ENCODE measurements around the gene GRIK1. TPM values are rescaled to one million over a fixed set of nuclear protein-coding genes. Genes with fewer than 3 reads are reported as not detected.

GRIK1 gene
- polyA plus RNA-seq, 1 donor (not counting 4 experiments of a cell fraction or from before 2014, with no cell fraction given), result not detected

DNA sequence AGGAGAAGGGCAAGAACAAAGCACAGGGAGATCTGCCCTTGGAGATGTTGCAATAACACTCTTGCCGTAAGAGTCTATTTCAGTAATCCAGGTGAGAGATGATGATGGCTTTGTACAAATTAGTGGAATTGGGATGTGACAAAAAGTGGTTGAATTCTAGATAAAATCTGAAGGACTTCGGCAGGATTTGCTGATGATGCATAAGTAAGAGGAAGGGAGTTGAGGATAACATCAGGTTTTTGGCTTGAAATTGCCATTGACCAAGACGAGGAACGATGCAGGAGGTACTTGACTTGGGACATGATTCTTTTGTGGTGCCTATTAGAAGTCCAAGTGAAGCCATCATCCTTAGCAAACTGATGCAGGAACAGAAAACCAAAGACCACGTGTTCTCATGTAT, 238.1 kb downstream of the GRIK1 start:
- TF ChIP-seq, protein P1, sequence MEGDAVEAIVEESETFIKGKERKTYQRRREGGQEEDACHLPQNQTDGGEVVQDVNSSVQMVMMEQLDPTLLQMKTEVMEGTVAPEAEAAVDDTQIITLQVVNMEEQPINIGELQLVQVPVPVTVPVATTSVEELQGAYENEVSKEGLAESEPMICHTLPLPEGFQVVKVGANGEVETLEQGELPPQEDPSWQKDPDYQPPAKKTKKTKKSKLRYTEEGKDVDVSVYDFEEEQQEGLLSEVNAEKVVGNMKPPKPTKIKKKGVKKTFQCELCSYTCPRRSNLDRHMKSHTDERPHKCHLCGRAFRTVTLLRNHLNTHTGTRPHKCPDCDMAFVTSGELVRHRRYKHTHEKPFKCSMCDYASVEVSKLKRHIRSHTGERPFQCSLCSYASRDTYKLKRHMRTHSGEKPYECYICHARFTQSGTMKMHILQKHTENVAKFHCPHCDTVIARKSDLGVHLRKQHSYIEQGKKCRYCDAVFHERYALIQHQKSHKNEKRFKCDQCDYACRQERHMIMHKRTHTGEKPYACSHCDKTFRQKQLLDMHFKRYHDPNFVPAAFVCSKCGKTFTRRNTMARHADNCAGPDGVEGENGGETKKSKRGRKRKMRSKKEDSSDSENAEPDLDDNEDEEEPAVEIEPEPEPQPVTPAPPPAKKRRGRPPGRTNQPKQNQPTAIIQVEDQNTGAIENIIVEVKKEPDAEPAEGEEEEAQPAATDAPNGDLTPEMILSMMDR (optimal IDR thresholded peaks at IDR 0.05 in 1 of 3, IDR thresholded peaks at IDR 0.05 in 1 of 3, conservative IDR thresholded peaks at IDR 0.05 in 1 of 3; ENCODE audit: extremely low read depth in 1 of 3, insufficient read depth in 2 of 3, low read length in 3 of 3), result no peak
- TF ChIP-seq EZH2 (IDR thresholded peaks at IDR 0.05; ENCODE audit: low read length), result no peak
- H3K79me2 ChIP-seq (ENCODE audit: control insufficient read depth, insufficient read depth, low read length), result no peaks in the 10 kb centered on the region
- H3K4me2 ChIP-seq (ENCODE audit: control insufficient read depth, extremely low read depth, insufficient read depth, low read depth, low read length), result no peak overlapping the region
- no peaks in the 10 kb centered on the region for H3K9me3 ChIP-seq (ENCODE audit: control insufficient read depth, low read depth, low read length)
- H3K27ac ChIP-seq (ENCODE audit: control insufficient read depth, insufficient read depth, low read length), result no peak overlapping the region
- H3K27me3 ChIP-seq (ENCODE audit: control insufficient read depth, extremely low read depth, insufficient read depth, low read length), result no peaks in the 10 kb centered on the region
- no peak for DNase-seq (ENCODE audit: low read depth, low spot score)
- no peaks in the 10 kb centered on the region for H3K4me1 ChIP-seq (ENCODE audit: control insufficient read depth, extremely low read depth, insufficient read depth, low read length)
- no peak overlapping the region for H3K9ac ChIP-seq (ENCODE audit: control insufficient read depth, extremely low read depth, insufficient read depth, low read length)
- no peaks in the 10 kb centered on the region for H3K36me3 ChIP-seq (ENCODE audit: control insufficient read depth in 2 of 2, extremely low read depth in 1 of 2, insufficient read depth in 2 of 2, low read length in 2 of 2)
- no peaks in the 10 kb centered on the region for H3K9me1 ChIP-seq (ENCODE audit: control insufficient read depth, extremely low read depth, insufficient read depth, low read length)
- dilution Hi-C loops (cut with MboI; ENCODE audit: extremely low pct_ligation_motif_present, low sequenced_read_pairs), result no loop called here
- no peak overlapping the region for H2AFZ ChIP-seq (ENCODE audit: control insufficient read depth, low read length)
- no peak overlapping the region for H3K4me3 ChIP-seq (ENCODE audit: control insufficient read depth in 2 of 3, extremely low read depth in 1 of 3, insufficient read depth in 2 of 3, low read depth in 1 of 3, low read length in 3 of 3)
- FAIRE-seq, result no peak
- no peaks in the 10 kb centered on the region for H4K20me1 ChIP-seq (ENCODE audit: control insufficient read depth, extremely low read depth, insufficient read depth, low read length)

DNA sequence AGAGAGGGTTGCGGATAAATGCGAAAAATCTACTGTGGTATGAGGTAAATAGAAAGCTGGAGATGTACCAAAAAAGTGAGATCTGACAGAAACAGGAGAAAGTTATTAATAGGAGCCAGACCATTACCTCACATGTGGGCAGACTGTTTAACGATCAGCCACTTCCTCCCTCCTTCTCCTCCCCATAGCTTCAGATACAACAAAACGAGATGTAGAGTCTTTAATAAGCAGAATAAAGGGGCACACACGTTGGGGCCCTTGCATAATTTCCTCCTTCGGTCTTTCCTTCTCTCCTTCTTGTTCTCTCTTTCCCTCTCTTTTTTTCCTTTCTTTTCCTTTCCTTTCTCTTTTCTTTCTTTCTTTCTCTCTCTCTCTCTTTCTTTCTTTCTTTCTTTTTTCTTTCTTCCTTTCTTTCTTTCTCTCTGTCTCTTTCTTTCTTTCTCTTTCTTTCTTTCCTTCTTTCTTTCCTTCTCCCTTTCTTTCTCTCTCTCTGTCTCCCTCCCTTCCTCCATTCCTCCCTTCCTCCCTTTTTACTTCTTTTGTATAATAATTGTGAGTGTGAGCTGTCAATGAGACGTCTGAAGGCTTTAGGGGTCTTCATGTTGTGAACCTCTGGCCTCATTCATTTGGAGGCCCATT, 242.1 kb downstream of the GRIK1 start:
- Histone ChIP-seq H3K27ac (ENCODE audit: control insufficient read depth, insufficient read depth, low read length) (no peak overlapping the region), H3K79me2 (ENCODE audit: control insufficient read depth, insufficient read depth, low read length) (no peaks in the 10 kb centered on the region), H3K4me3 (ENCODE audit: control insufficient read depth in 2 of 3, extremely low read depth in 1 of 3, insufficient read depth in 2 of 3, low read depth in 1 of 3, low read length in 3 of 3) (no peak overlapping the region), H4K20me1 (ENCODE audit: control insufficient read depth, extremely low read depth, insufficient read depth, low read length) (no peaks in the 10 kb centered on the region), H2AFZ (ENCODE audit: control insufficient read depth, low read length) (no peak overlapping the region), H3K4me1 (ENCODE audit: control insufficient read depth, extremely low read depth, insufficient read depth, low read length) (no peaks in the 10 kb centered on the region), H3K9me1 (ENCODE audit: control insufficient read depth, extremely low read depth, insufficient read depth, low read length) (no peaks in the 10 kb centered on the region), H3K4me2 (ENCODE audit: control insufficient read depth, extremely low read depth, insufficient read depth, low read depth, low read length) (no peak overlapping the region), H3K36me3 (ENCODE audit: control insufficient read depth in 2 of 2, extremely low read depth in 1 of 2, insufficient read depth in 2 of 2, low read length in 2 of 2) (no peaks in the 10 kb centered on the region), H3K9me3 (ENCODE audit: control insufficient read depth, low read depth, low read length) (no peaks in the 10 kb centered on the region), H3K9ac (ENCODE audit: control insufficient read depth, extremely low read depth, insufficient read depth, low read length) (no peak overlapping the region), H3K27me3 (ENCODE audit: control insufficient read depth, extremely low read depth, insufficient read depth, low read length) (no peaks in the 10 kb centered on the region)
- no peak for DNase-seq (ENCODE audit: low read depth, low spot score)
- FAIRE-seq, result no peak
- no peak for TF ChIP-seq EZH2 (IDR thresholded peaks at IDR 0.05; ENCODE audit: low read length)
- TF ChIP-seq, protein P1 (optimal IDR thresholded peaks at IDR 0.05 in 1 of 3, IDR thresholded peaks at IDR 0.05 in 1 of 3, conservative IDR thresholded peaks at IDR 0.05 in 1 of 3; ENCODE audit: extremely low read depth in 1 of 3, insufficient read depth in 2 of 3, low read length in 3 of 3), result no peak
- dilution Hi-C loops (cut with MboI; ENCODE audit: extremely low pct_ligation_motif_present, low sequenced_read_pairs), result no loop called here

Measured in keratinocyte (primary cell).